ENCODE data around the gene MED26. TPM values are rescaled to one million over a fixed set of nuclear protein-coding genes. Genes with fewer than 3 reads are reported as not detected.
A peak's percentile ranks its signal among the peaks of the same experiment; 100 is the strongest.

The MED26 gene
- total and polyA plus RNA-seq, 2 of the 13 experiments (the other 11 are each of a cell fraction or from before 2014, with no cell fraction given), result 3.5 to 3.8 TPM

GRCh38 chr19:16659832-16660708 is 32.1 kb upstream of the MED26 start, which contains the start of gene SMIM7 (continued):
- TF ChIP-seq ZNF331 (CRISPR knock-in tag; IDR thresholded peaks at IDR 0.05), result no peak; the same call in 1 of the 2 replicates
- no peak for TF ChIP-seq ZNF138 (CRISPR knock-in tag; IDR thresholded peaks at IDR 0.05; ENCODE audit: low read depth)
- no peak for TF ChIP-seq CCAR2 (optimal IDR thresholded peaks at IDR 0.05; ENCODE audit: low read depth, low read length)
- TF ChIP-seq CHD4 (IDR thresholded peaks at IDR 0.05; ENCODE audit: borderline replicate concordance, low read length), result no peak
- no peak for TF ChIP-seq MZF1 (CRISPR knock-in tag; IDR thresholded peaks at IDR 0.05; ENCODE audit: borderline replicate concordance)
- TF ChIP-seq HNF4A (CRISPR knock-in tag; IDR thresholded peaks at IDR 0.05), result no peak
- TF ChIP-seq RFX3 (CRISPR knock-in tag; IDR thresholded peaks at IDR 0.05), result no peak
- TF ChIP-seq NPAS2 (CRISPR knock-in tag; IDR thresholded peaks at IDR 0.05; ENCODE audit: borderline replicate concordance), result no peak
- TF ChIP-seq ZKSCAN5 (CRISPR knock-in tag; IDR thresholded peaks at IDR 0.05), result 0 out of 2 replicates have a peak, but pooled peaks have one; percentile 39
- TF ChIP-seq ISL2 (CRISPR knock-in tag; IDR thresholded peaks at IDR 0.05), result peak; percentile 23; the same call in 1 of the 2 replicates
- no peak for TF ChIP-seq TIGD3 (CRISPR knock-in tag; IDR thresholded peaks at IDR 0.05; ENCODE audit: borderline replicate concordance)
- TF ChIP-seq ZNF646 (CRISPR knock-in tag; IDR thresholded peaks at IDR 0.05), result 0 out of 2 replicates have a peak, but pooled peaks have one; percentile 18
- no peak for TF ChIP-seq GZF1 (CRISPR knock-in tag; IDR thresholded peaks at IDR 0.05)
- peak; percentile 16; the same call in 1 of the 2 replicates for TF ChIP-seq ZBTB38 (CRISPR knock-in tag; IDR thresholded peaks at IDR 0.05)
- peak; percentile 10; the same call in 1 of the 2 replicates for TF ChIP-seq ARID3A (IDR thresholded peaks at IDR 0.05; ENCODE audit: low read depth, low read length)
- no peak for TF ChIP-seq ZBTB7A (CRISPR knock-in tag; IDR thresholded peaks at IDR 0.05)
- peak; percentile 13; the same call in 1 of the 2 replicates for TF ChIP-seq FOSL2 (CRISPR knock-in tag; IDR thresholded peaks at IDR 0.05)
- peak; percentile 50; the same call in 1 of the 2 replicates for TF ChIP-seq ZNF230 (CRISPR knock-in tag; IDR thresholded peaks at IDR 0.05)
